Fibroblast of the aortic adventitia (primary cell): ENCODE data around the gene SCP2. TPM values are rescaled to one million over a fixed set of nuclear protein-coding genes. Genes with fewer than 3 reads are reported as not detected.

Source experiments
- DNase-seq: peaks from one replicate; pipeline ENCODE4 v3.0.0-alpha.2; 2010; ENCODE audit warnings: low read depth
- H3K4me3 ChIP-seq: 2 replicates; pipeline ENCODE4 v1.5.1; 2011; ENCODE audit warnings: low read depth, mild to moderate bottlenecking, control low read depth, low read length, moderate library complexity
- total RNA-seq: library from RNA; depleted of rRNA; stranded (reverse); fragments of >200 nt; gene quantifications from 2 replicates; pipeline ENCODE4 v1.2.3, GENCODE V29; 2012; ENCODE audit warnings: low replicate concordance
- TF ChIP-seq, protein P1 (sequence below): IDR thresholded peaks from 2 replicates; pipeline ENCODE4 v1.5.1; 2011; ENCODE audit warnings: mild to moderate bottlenecking, low read length, control low read depth, inconsistent platforms; ENCODE audit not compliant: insufficient read depth

Gene SCP2
- total RNA-seq, 1 donor, result 188 TPM

- TF ChIP-seq, protein P1, sequence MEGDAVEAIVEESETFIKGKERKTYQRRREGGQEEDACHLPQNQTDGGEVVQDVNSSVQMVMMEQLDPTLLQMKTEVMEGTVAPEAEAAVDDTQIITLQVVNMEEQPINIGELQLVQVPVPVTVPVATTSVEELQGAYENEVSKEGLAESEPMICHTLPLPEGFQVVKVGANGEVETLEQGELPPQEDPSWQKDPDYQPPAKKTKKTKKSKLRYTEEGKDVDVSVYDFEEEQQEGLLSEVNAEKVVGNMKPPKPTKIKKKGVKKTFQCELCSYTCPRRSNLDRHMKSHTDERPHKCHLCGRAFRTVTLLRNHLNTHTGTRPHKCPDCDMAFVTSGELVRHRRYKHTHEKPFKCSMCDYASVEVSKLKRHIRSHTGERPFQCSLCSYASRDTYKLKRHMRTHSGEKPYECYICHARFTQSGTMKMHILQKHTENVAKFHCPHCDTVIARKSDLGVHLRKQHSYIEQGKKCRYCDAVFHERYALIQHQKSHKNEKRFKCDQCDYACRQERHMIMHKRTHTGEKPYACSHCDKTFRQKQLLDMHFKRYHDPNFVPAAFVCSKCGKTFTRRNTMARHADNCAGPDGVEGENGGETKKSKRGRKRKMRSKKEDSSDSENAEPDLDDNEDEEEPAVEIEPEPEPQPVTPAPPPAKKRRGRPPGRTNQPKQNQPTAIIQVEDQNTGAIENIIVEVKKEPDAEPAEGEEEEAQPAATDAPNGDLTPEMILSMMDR, result no peak
- no peak overlapping the region for H3K4me3 ChIP-seq
- no peak for DNase-seq
Observed at GRCh38 chr1:53083636-53084588, 156.8 kb downstream of the SCP2 start.

- DNase-seq, result no peak
- H3K4me3 ChIP-seq, result no peak overlapping the region
- TF ChIP-seq, protein P1, result no peak
Observed at GRCh38 chr1:53084589-53084971, 157.5 kb downstream of the SCP2 start.

DNA sequence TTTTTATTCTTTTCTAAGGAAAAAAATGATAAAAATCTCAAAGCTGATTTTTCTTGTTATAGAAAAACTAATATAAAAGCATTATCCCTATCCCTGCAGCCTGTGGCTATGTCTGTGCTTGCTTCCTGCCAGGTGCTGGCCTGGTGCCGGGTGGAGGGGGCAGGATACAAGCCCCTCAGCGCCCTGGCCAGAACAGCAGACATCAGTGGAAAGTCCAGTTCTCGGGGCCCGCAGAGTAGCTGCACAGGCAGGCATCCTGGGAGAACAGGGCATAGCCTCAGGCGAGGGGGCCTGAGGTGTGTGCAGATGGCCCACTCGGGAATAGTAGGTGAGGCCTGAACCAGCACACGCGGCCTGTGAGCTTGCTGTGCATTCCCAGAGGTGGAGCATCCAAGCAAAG lies 158.3 kb downstream of the SCP2 start:
- no peak for DNase-seq
- TF ChIP-seq, protein P1, result no peak
- H3K4me3 ChIP-seq, result no peak overlapping the region

DNA sequence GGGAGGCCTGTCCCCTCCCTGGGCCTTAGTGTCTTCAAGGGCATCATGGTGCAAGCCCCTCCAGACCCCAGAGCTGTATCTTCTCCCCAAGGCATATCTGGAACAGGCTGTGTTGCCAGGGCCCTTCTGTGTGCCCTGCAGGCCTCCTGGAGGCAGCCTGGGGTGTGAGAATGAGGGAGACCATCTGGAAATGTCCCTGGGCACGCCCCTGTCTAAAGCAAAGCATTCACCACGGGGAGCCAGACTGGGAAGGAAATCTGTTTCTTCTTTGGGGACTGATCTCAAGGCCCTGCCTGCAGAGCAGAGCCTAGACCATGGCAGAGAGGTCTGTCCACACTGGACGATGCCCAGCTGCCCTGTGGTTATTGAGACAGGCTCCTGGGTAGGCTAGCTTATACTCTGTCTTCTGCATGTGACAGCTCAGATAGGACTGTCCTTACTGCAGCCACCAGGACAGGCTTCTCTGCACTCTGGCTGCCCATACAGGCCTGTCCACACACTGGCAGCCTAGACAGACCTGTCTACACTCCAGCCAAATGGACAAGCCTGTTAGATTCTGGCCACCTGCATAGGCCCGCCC lies 159.5 kb downstream of the SCP2 start:
- H3K4me3 ChIP-seq, result no peak overlapping the region
- no peak for DNase-seq
- TF ChIP-seq, protein P1, result no peak

DNA sequence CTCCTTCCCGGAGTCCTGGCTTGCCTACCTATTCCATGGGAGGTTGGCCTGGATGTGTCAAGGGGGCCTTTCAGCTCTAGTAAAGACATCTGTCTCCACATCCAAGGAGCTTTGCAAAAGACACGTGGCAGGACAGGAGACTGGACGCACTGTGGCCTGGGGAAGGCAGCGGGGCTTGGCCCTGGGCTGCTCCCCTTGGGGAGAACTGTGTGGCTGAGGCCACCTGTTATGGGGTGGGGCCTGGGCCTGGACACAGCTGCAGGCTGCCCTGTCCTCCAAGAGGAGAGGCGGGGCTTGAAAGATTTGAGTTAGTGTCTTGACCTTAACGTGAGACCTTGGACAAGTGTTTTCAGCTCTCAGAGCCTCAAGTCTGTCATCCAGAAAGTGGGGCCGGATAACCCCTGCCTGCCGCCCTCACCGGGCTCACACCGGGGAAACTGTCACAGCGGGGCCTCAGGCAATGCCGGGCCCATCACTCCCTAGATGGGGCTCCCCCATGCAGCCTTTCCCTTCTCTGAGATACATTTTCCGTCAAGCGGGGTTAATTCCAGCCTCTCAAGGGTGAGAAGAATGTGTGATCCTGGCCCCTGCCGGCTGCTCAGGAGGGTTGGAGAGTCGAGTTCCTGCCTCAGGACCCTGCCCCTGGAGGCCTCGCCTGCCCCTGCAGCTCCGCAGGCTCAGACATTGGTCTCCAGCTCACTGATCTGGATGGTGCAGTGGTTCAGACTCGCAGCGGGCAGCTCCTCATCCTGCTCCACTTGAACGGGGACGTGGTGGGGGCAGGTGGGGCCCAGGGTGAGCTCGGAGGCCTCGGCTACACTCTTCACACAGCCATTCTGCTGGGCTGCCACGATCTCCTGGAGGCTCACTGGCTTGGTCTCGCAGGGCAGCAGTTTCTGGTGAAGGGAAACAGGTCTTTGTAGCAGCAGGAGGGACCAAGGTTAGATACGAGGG lies 160.5 kb downstream of the SCP2 start:
- no peak for DNase-seq
- H3K4me3 ChIP-seq, result no peak overlapping the region
- TF ChIP-seq, protein P1, result no peak

DNA sequence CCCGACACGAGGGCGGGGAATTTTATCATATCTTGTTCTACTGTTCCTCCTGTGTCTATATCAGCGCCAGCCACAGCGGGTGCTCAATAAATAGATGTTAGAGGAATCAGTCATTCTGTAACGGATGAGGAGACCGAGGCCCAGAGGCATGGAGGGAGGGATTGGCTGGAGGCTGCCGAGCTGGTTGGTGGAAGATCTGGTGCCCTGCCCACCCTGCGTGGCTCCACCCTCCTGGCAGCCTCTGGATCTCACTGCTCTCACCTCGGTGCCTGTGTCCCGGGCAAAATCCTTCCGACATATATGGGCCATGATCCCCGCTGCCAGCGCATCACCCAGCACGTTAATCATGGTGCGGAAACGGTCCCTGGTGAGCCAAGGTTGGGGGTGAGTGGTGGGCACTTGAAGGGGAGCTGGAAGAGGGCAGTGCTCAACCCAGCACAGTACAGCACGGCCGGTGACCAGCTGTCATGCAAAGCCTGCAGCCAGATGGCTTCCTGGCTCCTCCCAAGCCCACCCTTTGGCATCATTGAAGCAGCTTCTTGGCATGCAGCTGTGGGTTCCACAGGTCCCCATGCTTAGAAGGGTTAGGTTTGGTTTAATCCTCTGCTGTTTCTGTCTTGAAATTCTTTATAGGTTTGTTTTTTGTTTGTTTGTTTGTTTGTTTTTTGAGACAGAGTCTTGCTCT lies 161.7 kb downstream of the SCP2 start:
- no peak for DNase-seq
- TF ChIP-seq, protein P1, result no peak
- H3K4me3 ChIP-seq, result no peak overlapping the region
